DMS79 treated with DMSO at 0.1 percent for 48 hours (cell line): ENCODE data around the gene DDX50.

ENCODE experiments used
- DNase-seq: peaks from one replicate; lab custom pipeline; 2025; lab: John Stamatoyannopoulos, UW

Gene DDX50

GRCh38 chr10:68982389-68982788 lies 81.3 kb downstream of the DDX50 start:
- no peak for DNase-seq

DNA sequence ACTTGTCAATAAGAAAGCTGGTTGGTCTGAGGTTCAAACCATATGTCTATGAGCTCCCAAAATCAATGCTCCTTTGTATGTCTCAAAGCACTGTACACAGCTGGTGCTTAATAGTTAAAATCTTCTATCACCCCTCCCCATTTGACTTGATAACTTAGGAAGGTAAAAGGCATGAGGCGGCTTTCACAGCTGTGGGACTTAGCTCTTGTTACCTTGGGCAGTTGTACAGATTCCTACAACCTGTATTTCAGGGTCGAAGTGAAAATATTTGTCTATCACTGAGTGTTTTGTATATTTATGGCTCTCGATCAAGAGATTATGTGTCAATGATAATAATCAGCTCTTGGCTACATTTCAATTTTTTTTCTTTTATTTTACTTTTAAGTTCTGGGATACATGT lies 86.5 kb downstream of the DDX50 start:
- DNase-seq = no peak

GRCh38 chr10:68988530-68989316 lies 87.6 kb downstream of the DDX50 start, which contains the start of gene KIFBP:
KIFBP (plus strand) TSS chr10:68988803; CDS start chr10:68988833, 30 bp downstream.
- DNase-seq = peak; percentile 83

GRCh38 chr10:68989317-68989990 lies 88.3 kb downstream of the DDX50 start:
- no peak for DNase-seq

DNA sequence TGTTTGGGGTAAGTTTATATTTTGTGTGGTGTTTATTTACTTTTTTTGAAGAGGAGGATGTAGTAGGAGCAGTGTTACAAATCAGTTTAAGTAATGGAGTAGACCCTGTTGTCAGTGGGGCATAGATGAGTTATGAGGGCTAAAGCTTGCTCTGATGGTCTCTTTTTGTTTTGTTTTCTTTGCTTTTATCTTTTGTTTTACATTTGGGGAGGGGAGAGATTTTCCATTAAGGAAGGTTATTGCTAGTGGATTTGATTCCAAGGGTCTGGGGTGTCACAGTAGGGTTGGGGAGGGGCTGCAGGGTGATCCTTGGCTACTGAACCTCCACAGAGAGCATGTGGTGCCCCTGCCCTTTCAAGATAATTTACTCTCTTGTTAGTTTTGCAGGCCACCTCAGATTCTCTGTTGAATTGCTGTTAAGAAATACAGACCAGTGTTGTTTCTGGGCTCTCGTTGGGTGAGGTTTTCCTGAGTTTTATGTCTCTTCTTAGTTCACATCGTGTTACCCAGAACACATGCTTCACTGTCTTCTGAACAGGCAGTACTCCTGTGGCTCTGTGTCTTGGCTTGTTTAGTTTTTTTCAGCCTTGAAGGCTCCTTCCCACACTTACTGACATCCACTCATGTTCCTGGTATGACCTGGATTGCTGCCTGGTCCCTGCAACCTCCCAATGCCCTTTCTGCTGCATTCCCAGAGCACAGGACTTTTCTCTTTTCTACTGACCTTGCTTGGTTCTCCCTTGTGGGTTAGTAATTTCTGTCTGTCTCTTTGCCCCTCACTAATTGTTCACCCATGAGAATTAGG lies 91.7 kb downstream of the DDX50 start:
- no peak for DNase-seq
